GM18873 (cell line): Measurements from ENCODE around the gene DUSP16.
"Not testable (repeated sequence)": the region's sequence is repeated elsewhere in the genome, so short reads cannot be mapped to it uniquely, and the experiment has no call there.

Experiments
- ATAC-seq: cut with Tn5 transposase; IDR thresholded peaks from one replicate; pipeline ENCODE4 v1.9.1; 2021; ENCODE audit warnings: mild to moderate bottlenecking, moderate library complexity, moderate number of reproducible peaks; ENCODE audit not compliant: unreplicated experiment, low FRiP score

DUSP16 gene

GRCh38 chr12:12474931-12475795, 87.5 kb downstream of the DUSP16 start:
- peak; percentile 92 for ATAC-seq

- no peak for ATAC-seq
These were observed 88.2 kb downstream of the DUSP16 start for GRCh38 chr12:12474471-12474928.

GRCh38 chr12:12473223-12473622, 89.4 kb downstream of the DUSP16 start:
- no peak for ATAC-seq

GRCh38 chr12:12471982-12472961, 90.4 kb downstream of the DUSP16 start:
- ATAC-seq, result not testable (repeated sequence)

- no peak for ATAC-seq
These were observed 91.8 kb downstream of the DUSP16 start for GRCh38 chr12:12470751-12471306.

- no peak for ATAC-seq
These were observed 93.3 kb downstream of the DUSP16 start for GRCh38 chr12:12469386-12469785.

GRCh38 chr12:12468575-12468974, 94.1 kb downstream of the DUSP16 start:
- ATAC-seq, result no peak

GRCh38 chr12:12467688-12468261, 94.9 kb downstream of the DUSP16 start:
- ATAC-seq, result no peak

GRCh38 chr12:12467264-12467663, 95.4 kb downstream of the DUSP16 start:
- ATAC-seq, result no peak

- no peak for ATAC-seq
These were observed 96.5 kb downstream of the DUSP16 start for GRCh38 chr12:12466157-12466556.

GRCh38 chr12:12465522-12465921, 97.1 kb downstream of the DUSP16 start:
- no peak for ATAC-seq

- ATAC-seq, result no peak
These were observed 100.7 kb downstream of the DUSP16 start for GRCh38 chr12:12461923-12462315.

- no peak for ATAC-seq
These were observed 101.4 kb downstream of the DUSP16 start for GRCh38 chr12:12460935-12461922.

- no peak for ATAC-seq
These were observed 106.0 kb downstream of the DUSP16 start for GRCh38 chr12:12456637-12457036.

- ATAC-seq, result no peak
These were observed 108.3 kb downstream of the DUSP16 start for GRCh38 chr12:12454315-12454714.

- no peak for ATAC-seq
These were observed 109.0 kb downstream of the DUSP16 start for GRCh38 chr12:12453635-12454034.

GRCh38 chr12:12452326-12452902, 110.2 kb downstream of the DUSP16 start:
- ATAC-seq, result no peak

- no peak for ATAC-seq
These were observed 111.6 kb downstream of the DUSP16 start for GRCh38 chr12:12451098-12451497.

- no peak for ATAC-seq
These were observed 112.6 kb downstream of the DUSP16 start for GRCh38 chr12:12450043-12450471.
